ENCODE data around the gene NFE2L2. TPM values are rescaled to one million over a fixed set of nuclear protein-coding genes. Genes with fewer than 3 reads are reported as not detected.

Gene NFE2L2
- total RNA-seq, 1 experiment from 2014 or later = 26.3 TPM

- no peak for ATAC-seq
- Mint-ChIP-seq H3K4me1 (no peaks in the 10 kb centered on the region), H3K27ac (no peak overlapping the region), H3K36me3 (no peaks in the 10 kb centered on the region), H3K4me3 (no peak overlapping the region), H3K27me3 (ENCODE audit: low read depth) (no peaks in the 10 kb centered on the region; the same call in 1 of the 2 replicates), H3K9me3 (no peaks in the 10 kb centered on the region)
- no peak for DNase-seq (ENCODE audit: low spot score)
- TF ChIP-seq JAZF1 (CRISPR knock-in tag; IDR thresholded peaks at IDR 0.05) (no peak), E2F5 (CRISPR knock-in tag; IDR thresholded peaks at IDR 0.05) (no peak), ZBTB43 (CRISPR knock-in tag; IDR thresholded peaks at IDR 0.05) (no peak), CREB1 (CRISPR knock-in tag; IDR thresholded peaks at IDR 0.05) (no peak), ATF6 (CRISPR knock-in tag; IDR thresholded peaks at IDR 0.05) (no peak), ZMAT4 (CRISPR knock-in tag; IDR thresholded peaks at IDR 0.05) (no peak), OVOL2 (CRISPR knock-in tag; IDR thresholded peaks at IDR 0.05; ENCODE audit: borderline replicate concordance) (no peak), SMAD3 (CRISPR knock-in tag; IDR thresholded peaks at IDR 0.05; ENCODE audit: borderline replicate concordance) (no peak), ZNF532 (CRISPR knock-in tag; IDR thresholded peaks at IDR 0.05; ENCODE audit: borderline replicate concordance) (no peak), PRRX2 (CRISPR knock-in tag; IDR thresholded peaks at IDR 0.05) (no peak), CTCF (IDR thresholded peaks at IDR 0.05) (no peak), SMAD4 (CRISPR knock-in tag; IDR thresholded peaks at IDR 0.05) (no peak), CBFB (CRISPR knock-in tag; IDR thresholded peaks at IDR 0.05; ENCODE audit: low read depth) (no peak), HMGXB4 (CRISPR knock-in tag; IDR thresholded peaks at IDR 0.05) (no peak), NR2C2 (CRISPR knock-in tag; IDR thresholded peaks at IDR 0.05) (no peak)
- ChIA-PET POLR2A (no interaction called here), CTCF (no interaction called here)
Measured at GRCh38 chr2:177291701-177292100, 27.2 kb upstream of the NFE2L2 start.
